HEK293 (cell line): Measurements from ENCODE around the gene CAGE1.

Source experiments
- FEZF1 ChIP-seq: fragments of 450-650 bp; formaldehyde crosslinking; IDR thresholded peaks from 2 replicates; pipeline ENCODE4 v1.5.1; 2016; ENCODE audit warnings: missing biosample characterization, missing genetic modification characterization
- GLI2 ChIP-seq: fragments of 450-650 bp; formaldehyde crosslinking; IDR thresholded peaks from 2 replicates; pipeline ENCODE4; 2017; ENCODE audit warnings: missing biosample characterization, missing genetic modification characterization, low read depth, borderline replicate concordance
- HOXA7 ChIP-seq: sonication (generic); formaldehyde crosslinking; IDR thresholded peaks from 2 replicates; pipeline ENCODE4 v1.8.1; 2022; ENCODE audit warnings: missing genetic modification reagents, borderline replicate concordance
- HOXD13 ChIP-seq: sonication (generic); formaldehyde crosslinking; IDR thresholded peaks from 2 replicates; pipeline ENCODE4 v1.8.0; 2022; ENCODE audit warnings: missing genetic modification reagents, borderline replicate concordance
- OVOL3 ChIP-seq: fragments of 450-650 bp; formaldehyde crosslinking; IDR thresholded peaks from 2 replicates; pipeline ENCODE4 v1.5.1; 2016; ENCODE audit warnings: missing biosample characterization, missing genetic modification characterization
- PATZ1 ChIP-seq: fragments of 450-650 bp; formaldehyde crosslinking; IDR thresholded peaks from 2 replicates; pipeline ENCODE4 v1.5.1; 2016; ENCODE audit warnings: missing biosample characterization, missing genetic modification characterization
- SCRT2 ChIP-seq: fragments of 450-650 bp; formaldehyde crosslinking; IDR thresholded peaks from 2 replicates; pipeline ENCODE4 v1.5.1; 2016; ENCODE audit warnings: missing biosample characterization, missing genetic modification characterization
- SETDB1 ChIP-seq: IDR thresholded peaks from one replicate; pipeline ENCODE4 v1.6.1; 2017; ENCODE audit warnings: mild to moderate bottlenecking, low read length, moderate library complexity, mixed read lengths; ENCODE audit not compliant: insufficient read length
- TRIM28 ChIP-seq: IDR thresholded peaks from 2 replicates; pipeline ENCODE4 v1.6.1; 2011; ENCODE audit warnings: low read length, control low read depth, borderline replicate concordance
- YY1 ChIP-seq: fragments of 450-650 bp; formaldehyde crosslinking; IDR thresholded peaks from 2 replicates; pipeline ENCODE4 v1.5.1; 2018; ENCODE audit warnings: missing biosample characterization, missing genetic modification characterization
- ZBTB8A ChIP-seq: fragments of 450-650 bp; formaldehyde crosslinking; IDR thresholded peaks from 2 replicates; pipeline ENCODE4 v1.5.1; 2016; ENCODE audit warnings: missing biosample characterization, missing genetic modification characterization
- ZFP41 ChIP-seq: fragments of 450-650 bp; formaldehyde crosslinking; IDR thresholded peaks from 2 replicates; pipeline ENCODE4 v1.5.1; 2016; ENCODE audit warnings: missing biosample characterization, missing genetic modification characterization, borderline replicate concordance
- ZNF114 ChIP-seq: fragments of 450-650 bp; formaldehyde crosslinking; IDR thresholded peaks from 2 replicates; pipeline ENCODE4 v1.5.0; 2017; ENCODE audit warnings: missing biosample characterization, missing genetic modification characterization
- ZNF138 ChIP-seq: fragments of 450-650 bp; formaldehyde crosslinking; IDR thresholded peaks from 2 replicates; pipeline ENCODE4 v1.5.1; 2016; ENCODE audit warnings: missing biosample characterization, missing genetic modification characterization, borderline replicate concordance
- ZNF16 ChIP-seq: fragments of 450-650 bp; formaldehyde crosslinking; IDR thresholded peaks from 2 replicates; pipeline ENCODE4 v1.5.1; 2016; ENCODE audit warnings: low read depth, missing biosample characterization, missing genetic modification characterization
- ZNF19 ChIP-seq: fragments of 450-650 bp; formaldehyde crosslinking; IDR thresholded peaks from 2 replicates; pipeline ENCODE4; 2016; ENCODE audit warnings: missing biosample characterization, missing genetic modification characterization, low read depth
- ZNF24 ChIP-seq: fragments of 450-650 bp; formaldehyde crosslinking; IDR thresholded peaks from 2 replicates; pipeline ENCODE4 v1.5.1; 2016; ENCODE audit warnings: missing biosample characterization, missing genetic modification characterization
- ZNF449 ChIP-seq: fragments of 450-650 bp; formaldehyde crosslinking; IDR thresholded peaks from 2 replicates; pipeline ENCODE4 v1.5.1; 2017; ENCODE audit warnings: missing biosample characterization, mild to moderate bottlenecking, missing genetic modification characterization, moderate library complexity
- ZNF473 ChIP-seq: fragments of 450-650 bp; formaldehyde crosslinking; IDR thresholded peaks from 2 replicates; pipeline ENCODE4 v1.5.1; 2017; ENCODE audit warnings: missing biosample characterization, missing genetic modification characterization
- ZNF510 ChIP-seq: fragments of 450-650 bp; formaldehyde crosslinking; IDR thresholded peaks from 2 replicates; pipeline ENCODE4 v1.5.1; 2018; ENCODE audit warnings: mild to moderate bottlenecking, missing genetic modification characterization, missing biosample characterization; ENCODE audit not compliant: insufficient replicate concordance
- ZNF518A ChIP-seq: fragments of 450-650 bp; formaldehyde crosslinking; conservative IDR thresholded peaks from 2 replicates; pipeline ENCODE4 v1.5.1; 2016; ENCODE audit warnings: low read depth, missing biosample characterization, missing genetic modification characterization
- ZNF558 ChIP-seq: fragments of 450-650 bp; formaldehyde crosslinking; IDR thresholded peaks from 2 replicates; pipeline ENCODE4 v1.5.1; 2016; ENCODE audit warnings: missing biosample characterization, missing genetic modification characterization
- ZNF596 ChIP-seq: fragments of 450-650 bp; IDR thresholded peaks from 2 replicates; pipeline ENCODE4 v1.5.0; 2018; ENCODE audit warnings: missing biosample characterization, mild to moderate bottlenecking, missing genetic modification characterization, moderate library complexity
- ZNF600 ChIP-seq: fragments of 450-650 bp; formaldehyde crosslinking; IDR thresholded peaks from 2 replicates; pipeline ENCODE4 v1.5.1; 2016; ENCODE audit warnings: missing biosample characterization, missing genetic modification characterization
- ZNF626 ChIP-seq: fragments of 450-650 bp; sonication (Bioruptor Pico); formaldehyde crosslinking; IDR thresholded peaks from 2 replicates; pipeline ENCODE4 v1.5.1; 2018; ENCODE audit warnings: missing biosample characterization, missing genetic modification characterization, inconsistent platforms
- ZNF658 ChIP-seq: fragments of 450-650 bp; formaldehyde crosslinking; IDR thresholded peaks from 2 replicates; pipeline ENCODE4; 2016; ENCODE audit warnings: missing biosample characterization, missing genetic modification characterization
- ZNF76 ChIP-seq: fragments of 450-650 bp; formaldehyde crosslinking; IDR thresholded peaks from 2 replicates; pipeline ENCODE4; 2016; ENCODE audit warnings: low read depth, missing biosample characterization, missing genetic modification characterization, borderline replicate concordance
- TF ChIP-seq, protein P1 (sequence below): fragments of 450-650 bp; formaldehyde crosslinking; optimal IDR thresholded peaks from 2 replicates; pipeline ENCODE3; 2016; ENCODE audit warnings: missing biosample characterization, mild to moderate bottlenecking, missing genetic modification characterization
- TF ChIP-seq, protein P2 (sequence below): fragments of 450-650 bp; formaldehyde crosslinking; IDR thresholded peaks from 2 replicates; pipeline ENCODE4 v1.5.1; 2017; ENCODE audit warnings: missing biosample characterization, missing genetic modification characterization

The CAGE1 gene

GRCh38 chr6:7389451-7390225 lies at the start of gene CAGE1, which contains the start of gene RIOK1 (continued):
- TF ChIP-seq ZFP41 (tag by site-specific recombination) (no peak), TRIM28 (peak; percentile 65; the same call in 1 of the 2 replicates), HOXA7 (CRISPR knock-in tag) (no peak), SCRT2 (tag by site-specific recombination) (peak; percentile 63; the same call in 1 of the 2 replicates), PATZ1 (tag by site-specific recombination) (peak; percentile 77), ZNF658 (no peak), ZNF600 (tag by site-specific recombination) (peak; percentile 98), ZBTB8A (peak; percentile 45; the same call in 1 of the 2 replicates), HOXD13 (no peak), ZNF76 (tag by site-specific recombination) (peak; percentile 54; the same call in 1 of the 2 replicates), ZNF138 (tag by site-specific recombination) (no peak), ZNF626 (tag by site-specific recombination) (no peak), ZNF596 (tag by site-specific recombination) (no peak), ZNF558 (tag by site-specific recombination) (no peak), ZNF510 (tag by site-specific recombination) (no peak), ZNF473 (tag by site-specific recombination) (no peak), FEZF1 (tag by site-specific recombination) (no peak), YY1 (no peak), ZNF19 (no peak), OVOL3 (tag by site-specific recombination) (no peak), GLI2 (tag by site-specific recombination) (no peak), ZNF518A (peak; percentile 81), ZNF114 (no peak), ZNF449 (tag by site-specific recombination) (peak; percentile 59; the same call in 1 of the 2 replicates), SETDB1 (no peak), ZNF24 (tag by site-specific recombination) (0 out of 2 replicates have a peak, but pooled peaks have one; percentile 20), ZNF16 (no peak)
- TF ChIP-seq, protein P1, sequence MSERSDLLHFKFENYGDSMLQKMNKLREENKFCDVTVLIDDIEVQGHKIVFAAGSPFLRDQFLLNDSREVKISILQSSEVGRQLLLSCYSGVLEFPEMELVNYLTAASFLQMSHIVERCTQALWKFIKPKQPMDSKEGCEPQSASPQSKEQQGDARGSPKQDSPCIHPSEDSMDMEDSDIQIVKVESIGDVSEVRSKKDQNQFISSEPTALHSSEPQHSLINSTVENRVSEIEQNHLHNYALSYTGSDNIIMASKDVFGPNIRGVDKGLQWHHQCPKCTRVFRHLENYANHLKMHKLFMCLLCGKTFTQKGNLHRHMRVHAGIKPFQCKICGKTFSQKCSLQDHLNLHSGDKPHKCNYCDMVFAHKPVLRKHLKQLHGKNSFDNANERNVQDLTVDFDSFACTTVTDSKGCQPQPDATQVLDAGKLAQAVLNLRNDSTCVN (tag by site-specific recombination): peak; percentile 62
- TF ChIP-seq, protein P2, sequence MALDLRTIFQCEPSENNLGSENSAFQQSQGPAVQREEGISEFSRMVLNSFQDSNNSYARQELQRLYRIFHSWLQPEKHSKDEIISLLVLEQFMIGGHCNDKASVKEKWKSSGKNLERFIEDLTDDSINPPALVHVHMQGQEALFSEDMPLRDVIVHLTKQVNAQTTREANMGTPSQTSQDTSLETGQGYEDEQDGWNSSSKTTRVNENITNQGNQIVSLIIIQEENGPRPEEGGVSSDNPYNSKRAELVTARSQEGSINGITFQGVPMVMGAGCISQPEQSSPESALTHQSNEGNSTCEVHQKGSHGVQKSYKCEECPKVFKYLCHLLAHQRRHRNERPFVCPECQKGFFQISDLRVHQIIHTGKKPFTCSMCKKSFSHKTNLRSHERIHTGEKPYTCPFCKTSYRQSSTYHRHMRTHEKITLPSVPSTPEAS (tag by site-specific recombination): peak; percentile 12
